ENCODE measurements around the gene BCO1. TPM values are rescaled to one million over a fixed set of nuclear protein-coding genes. Genes with fewer than 3 reads are reported as not detected.
A peak's percentile ranks its signal among the peaks of the same experiment; 100 is the strongest.

BCO1 gene
- total RNA-seq, 4 donors from 2014 or later = 0.26 TPM; not detected in 3

DNA sequence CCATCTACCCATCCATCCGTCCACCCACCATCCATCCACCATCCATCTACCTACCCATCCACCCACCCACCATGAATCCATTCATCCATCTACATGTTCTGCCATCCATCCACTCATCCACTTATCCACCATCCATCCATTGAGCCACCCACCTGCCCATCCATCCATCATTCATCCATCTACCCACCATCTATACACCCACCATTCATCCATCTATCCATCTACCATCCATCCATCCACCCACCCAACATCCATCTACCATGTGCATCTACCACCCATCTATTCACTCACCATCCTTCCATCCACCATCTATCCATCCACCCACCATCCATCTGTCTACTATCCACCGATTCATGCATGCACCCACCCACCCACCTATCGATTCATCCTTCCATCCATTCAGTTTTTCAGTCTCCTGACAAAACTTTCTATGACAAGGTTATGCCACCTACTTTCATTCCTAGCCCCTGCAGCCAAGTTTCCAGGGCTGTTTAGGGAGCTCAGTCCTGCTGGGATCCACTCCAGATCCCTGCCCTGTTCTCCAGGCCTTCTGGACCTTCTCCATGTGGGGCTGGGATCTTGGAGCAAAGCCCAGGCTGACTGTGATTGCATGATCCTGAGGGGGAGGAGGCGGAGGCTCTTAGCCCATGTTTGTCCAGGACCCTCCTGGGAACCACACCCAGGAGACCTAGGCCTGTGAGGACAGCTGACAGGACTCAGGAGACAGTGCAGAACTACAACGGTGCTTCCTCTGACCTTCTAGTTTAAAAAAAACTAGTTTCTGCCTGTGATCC lies 27.4 kb downstream of the BCO1 start:
- Histone ChIP-seq H3K27ac (peak overlapping the region; percentile 57), H3K36me3 (no peaks in the 10 kb centered on the region), H3K4me1 (peaks cover 11% of the 10 kb centered on the region), H3K27me3 (no peaks in the 10 kb centered on the region), H3K4me3 (no peak overlapping the region), H3K9me3 (no peaks in the 10 kb centered on the region)
- 69% methylated on average over 4 of the region's 5 CpGs for WGBS
- TF ChIP-seq, protein P1, sequence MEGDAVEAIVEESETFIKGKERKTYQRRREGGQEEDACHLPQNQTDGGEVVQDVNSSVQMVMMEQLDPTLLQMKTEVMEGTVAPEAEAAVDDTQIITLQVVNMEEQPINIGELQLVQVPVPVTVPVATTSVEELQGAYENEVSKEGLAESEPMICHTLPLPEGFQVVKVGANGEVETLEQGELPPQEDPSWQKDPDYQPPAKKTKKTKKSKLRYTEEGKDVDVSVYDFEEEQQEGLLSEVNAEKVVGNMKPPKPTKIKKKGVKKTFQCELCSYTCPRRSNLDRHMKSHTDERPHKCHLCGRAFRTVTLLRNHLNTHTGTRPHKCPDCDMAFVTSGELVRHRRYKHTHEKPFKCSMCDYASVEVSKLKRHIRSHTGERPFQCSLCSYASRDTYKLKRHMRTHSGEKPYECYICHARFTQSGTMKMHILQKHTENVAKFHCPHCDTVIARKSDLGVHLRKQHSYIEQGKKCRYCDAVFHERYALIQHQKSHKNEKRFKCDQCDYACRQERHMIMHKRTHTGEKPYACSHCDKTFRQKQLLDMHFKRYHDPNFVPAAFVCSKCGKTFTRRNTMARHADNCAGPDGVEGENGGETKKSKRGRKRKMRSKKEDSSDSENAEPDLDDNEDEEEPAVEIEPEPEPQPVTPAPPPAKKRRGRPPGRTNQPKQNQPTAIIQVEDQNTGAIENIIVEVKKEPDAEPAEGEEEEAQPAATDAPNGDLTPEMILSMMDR (IDR thresholded peaks at IDR 0.05) = no peak
- no peak for TF ChIP-seq POLR2AphosphoS5 (IDR thresholded peaks at IDR 0.05)
- TF ChIP-seq EP300 (IDR thresholded peaks at IDR 0.05) = no peak
- no peak for TF ChIP-seq POLR2A (IDR thresholded peaks at IDR 0.05)
- DNase-seq (ENCODE audit: low spot score in 2 of 2) = peak in 1 of 2 donors; percentile 66

DNA sequence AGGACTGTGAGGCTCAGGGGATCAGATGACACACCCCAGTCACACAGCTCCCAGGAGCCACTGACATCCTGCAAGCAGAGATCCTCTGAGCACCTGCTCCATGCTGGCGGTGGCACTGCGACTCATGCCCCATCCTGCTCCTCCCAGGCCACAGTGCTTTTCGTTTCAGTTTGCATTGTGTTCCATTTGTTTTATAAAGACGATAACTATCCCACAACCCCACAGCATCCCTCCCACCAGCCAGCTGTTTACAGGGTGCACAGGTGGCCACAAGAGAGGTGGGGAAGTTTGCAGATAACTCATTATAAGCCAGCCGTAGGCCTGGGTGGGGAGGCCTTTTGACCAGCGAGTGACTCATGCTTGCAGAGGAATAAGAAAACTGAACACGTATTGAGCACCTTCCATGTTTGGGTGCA lies 28.2 kb downstream of the BCO1 start:
- Histone ChIP-seq H3K4me3 (no peak overlapping the region), H3K9me3 (no peaks in the 10 kb centered on the region), H3K27me3 (no peaks in the 10 kb centered on the region), H3K4me1 (peaks cover 11% of the 10 kb centered on the region), H3K36me3 (no peaks in the 10 kb centered on the region), H3K27ac (peak overlapping the region; percentile 57)
- no peak for DNase-seq (ENCODE audit: low spot score in 2 of 2)
- TF ChIP-seq EP300 (IDR thresholded peaks at IDR 0.05) (no peak), POLR2A (IDR thresholded peaks at IDR 0.05) (no peak), POLR2AphosphoS5 (IDR thresholded peaks at IDR 0.05) (no peak)
- TF ChIP-seq, protein P1 (IDR thresholded peaks at IDR 0.05) = no peak
- 37% methylated on average over 7 of the region's 7 CpGs for WGBS

DNA sequence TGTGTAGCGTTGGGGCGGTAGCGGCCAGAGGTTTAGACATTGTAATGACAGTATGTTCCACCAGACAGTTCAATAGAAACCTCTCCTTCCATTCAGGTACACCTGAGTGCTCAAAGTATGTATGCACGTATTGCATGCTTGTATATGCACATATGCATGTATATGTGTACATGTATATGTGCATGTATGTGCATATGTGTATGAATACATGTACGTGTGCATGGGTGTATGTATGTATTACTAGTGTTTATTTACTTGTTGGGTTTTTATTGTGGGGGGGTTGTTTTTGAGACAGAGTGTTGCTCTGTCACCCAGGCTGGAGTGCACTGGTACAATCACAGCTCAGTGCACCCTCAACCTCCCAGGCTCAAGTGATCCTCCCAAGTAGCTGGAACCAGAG lies 30.0 kb downstream of the BCO1 start:
- no peaks in the 10 kb centered on the region for H3K27me3 ChIP-seq
- no peak overlapping the region for H3K27ac ChIP-seq
- no peaks in the 10 kb centered on the region for H3K36me3 ChIP-seq
- TF ChIP-seq, protein P1 (IDR thresholded peaks at IDR 0.05) = no peak
- no peak for TF ChIP-seq EP300 (IDR thresholded peaks at IDR 0.05)
- TF ChIP-seq POLR2A (IDR thresholded peaks at IDR 0.05) = no peak
- TF ChIP-seq POLR2AphosphoS5 (IDR thresholded peaks at IDR 0.05) = no peak
- no peaks in the 10 kb centered on the region for H3K9me3 ChIP-seq
- H3K4me1 ChIP-seq = peaks cover 11% of the 10 kb centered on the region
- WGBS = 90% methylated on average over 5 of the region's 5 CpGs
- DNase-seq (ENCODE audit: low spot score in 2 of 2) = no peak
- H3K4me3 ChIP-seq = no peak overlapping the region

DNA sequence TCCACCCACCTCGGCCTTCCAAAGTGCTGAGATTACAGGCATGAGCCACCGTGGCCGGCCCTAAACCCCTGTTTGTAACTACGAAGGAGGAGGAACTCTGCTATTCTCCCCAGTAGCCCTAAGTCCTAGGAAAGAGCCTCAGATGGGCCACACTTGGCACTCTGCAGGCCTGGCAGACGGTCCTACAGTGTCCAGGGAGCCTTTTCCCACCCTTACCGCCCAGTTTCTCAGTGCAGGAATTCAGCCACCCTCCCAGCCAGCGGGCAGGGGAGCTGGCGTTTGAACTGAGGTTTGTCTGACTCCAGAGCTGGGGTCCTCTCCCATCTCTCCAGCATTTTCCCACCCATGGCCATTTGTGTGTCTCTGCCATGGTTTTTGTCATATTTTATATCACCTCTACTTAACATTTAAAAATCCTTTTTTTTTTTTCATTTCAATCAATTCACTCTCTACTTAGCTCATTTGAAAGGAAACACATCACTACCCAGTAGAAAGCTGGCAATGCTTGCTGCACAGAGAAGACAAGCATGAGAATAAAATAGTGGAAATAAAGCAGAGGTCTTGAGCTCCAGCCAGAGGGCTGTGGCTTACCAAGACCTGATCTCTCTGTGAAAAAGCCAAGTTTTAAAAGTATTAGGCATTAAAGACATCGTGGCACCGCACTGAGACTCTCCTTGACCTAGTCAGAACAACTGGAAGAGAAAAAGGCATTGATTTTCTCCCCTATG lies 34.9 kb downstream of the BCO1 start:
- 55% methylated on average over 10 of the region's 10 CpGs for WGBS
- TF ChIP-seq POLR2A (IDR thresholded peaks at IDR 0.05) = no peak
- TF ChIP-seq, protein P1 (IDR thresholded peaks at IDR 0.05) = no peak
- TF ChIP-seq POLR2AphosphoS5 (IDR thresholded peaks at IDR 0.05) = no peak
- TF ChIP-seq EP300 (IDR thresholded peaks at IDR 0.05) = no peak

DNA sequence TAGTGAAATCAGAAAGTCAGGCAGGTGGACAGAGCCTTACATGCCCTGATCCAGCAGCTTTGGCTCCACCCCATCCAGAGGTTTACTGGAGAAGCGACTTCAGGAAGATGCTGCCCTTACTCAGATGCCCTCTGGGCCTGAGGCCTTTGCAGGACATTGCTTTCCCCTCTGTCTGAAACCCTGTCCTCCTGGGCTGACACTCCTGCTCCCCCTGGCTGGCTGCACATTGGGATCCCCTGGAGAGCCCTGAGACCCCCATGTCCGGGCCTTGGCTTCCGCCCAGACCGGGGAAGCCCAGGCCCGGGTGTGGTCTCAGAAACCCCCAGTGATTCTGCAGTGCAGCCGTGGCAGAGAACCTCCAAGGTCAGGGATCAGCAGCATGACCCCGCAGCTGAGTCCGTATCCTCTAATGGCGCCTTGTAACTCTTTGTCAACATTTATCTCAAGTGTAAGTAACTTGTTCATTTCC lies 36.6 kb downstream of the BCO1 start:
- H3K36me3 ChIP-seq = no peaks in the 10 kb centered on the region
- DNase-seq (ENCODE audit: low spot score in 2 of 2) = no peak
- no peaks in the 10 kb centered on the region for H3K9me3 ChIP-seq
- no peaks in the 10 kb centered on the region for H3K27me3 ChIP-seq
- H3K4me3 ChIP-seq = no peak overlapping the region
- 67% methylated on average over 5 of the region's 9 CpGs for WGBS
- TF ChIP-seq, protein P1 (IDR thresholded peaks at IDR 0.05) = no peak
- TF ChIP-seq POLR2AphosphoS5 (IDR thresholded peaks at IDR 0.05) = no peak
- no peak for TF ChIP-seq EP300 (IDR thresholded peaks at IDR 0.05)
- TF ChIP-seq POLR2A (IDR thresholded peaks at IDR 0.05) = no peak
- peaks cover 26% of the 10 kb centered on the region for H3K4me1 ChIP-seq
- no peak overlapping the region for H3K27ac ChIP-seq

More for the DNA sequence above, 34.9 kb downstream of the BCO1 start:
- H3K27me3 ChIP-seq = no peaks in the 10 kb centered on the region
- H3K27ac ChIP-seq = no peak overlapping the region
- DNase-seq (ENCODE audit: low spot score in 2 of 2) = no peak
- peaks cover 26% of the 10 kb centered on the region for H3K4me1 ChIP-seq
- no peak overlapping the region for H3K4me3 ChIP-seq
- H3K9me3 ChIP-seq = no peaks in the 10 kb centered on the region
- H3K36me3 ChIP-seq = no peaks in the 10 kb centered on the region
